NB4 (cell line): ENCODE data around the gene DLGAP4.

Source experiments
- POLR2A ChIP-seq: IDR thresholded peaks from 2 replicates; pipeline ENCODE4 v1.6.1; 2011; ENCODE audit warnings: mild to moderate bottlenecking; ENCODE audit not compliant: insufficient read length; ENCODE audit errors: extremely low read depth
- TF ChIP-seq, protein P1 (sequence below): IDR thresholded peaks from 2 replicates; pipeline ENCODE4 v1.6.1; 2011; ENCODE audit warnings: low read depth, low read length
- TF ChIP-seq, protein P2 (sequence below): IDR thresholded peaks from one replicate; pipeline ENCODE4 v1.5.1; 2012; ENCODE audit warnings: low read depth, low read length

DNA sequence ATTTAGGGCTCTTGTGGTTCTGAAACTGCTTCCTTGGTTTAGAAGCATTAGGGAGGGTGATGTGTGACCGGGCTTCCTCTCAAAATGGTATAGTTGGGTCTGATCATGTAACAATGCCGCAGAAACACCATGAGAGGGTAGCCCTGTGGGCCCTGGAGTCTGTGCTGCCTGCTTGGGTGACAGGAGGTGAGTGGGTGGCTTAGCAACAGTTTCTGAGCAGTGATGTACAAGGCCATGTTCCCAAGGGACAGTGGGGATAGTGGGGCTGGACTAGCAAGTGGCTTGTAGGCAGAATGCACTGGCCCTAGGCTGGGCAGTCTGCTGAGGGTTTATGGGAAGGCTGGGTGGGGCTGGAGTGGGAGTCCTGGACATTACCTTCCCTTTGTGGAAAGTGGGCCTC is 128.2 kb downstream of the DLGAP4 start:
- TF ChIP-seq POLR2A = no peak
- TF ChIP-seq, protein P1, sequence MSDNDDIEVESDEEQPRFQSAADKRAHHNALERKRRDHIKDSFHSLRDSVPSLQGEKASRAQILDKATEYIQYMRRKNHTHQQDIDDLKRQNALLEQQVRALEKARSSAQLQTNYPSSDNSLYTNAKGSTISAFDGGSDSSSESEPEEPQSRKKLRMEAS = no peak
- TF ChIP-seq, protein P2, sequence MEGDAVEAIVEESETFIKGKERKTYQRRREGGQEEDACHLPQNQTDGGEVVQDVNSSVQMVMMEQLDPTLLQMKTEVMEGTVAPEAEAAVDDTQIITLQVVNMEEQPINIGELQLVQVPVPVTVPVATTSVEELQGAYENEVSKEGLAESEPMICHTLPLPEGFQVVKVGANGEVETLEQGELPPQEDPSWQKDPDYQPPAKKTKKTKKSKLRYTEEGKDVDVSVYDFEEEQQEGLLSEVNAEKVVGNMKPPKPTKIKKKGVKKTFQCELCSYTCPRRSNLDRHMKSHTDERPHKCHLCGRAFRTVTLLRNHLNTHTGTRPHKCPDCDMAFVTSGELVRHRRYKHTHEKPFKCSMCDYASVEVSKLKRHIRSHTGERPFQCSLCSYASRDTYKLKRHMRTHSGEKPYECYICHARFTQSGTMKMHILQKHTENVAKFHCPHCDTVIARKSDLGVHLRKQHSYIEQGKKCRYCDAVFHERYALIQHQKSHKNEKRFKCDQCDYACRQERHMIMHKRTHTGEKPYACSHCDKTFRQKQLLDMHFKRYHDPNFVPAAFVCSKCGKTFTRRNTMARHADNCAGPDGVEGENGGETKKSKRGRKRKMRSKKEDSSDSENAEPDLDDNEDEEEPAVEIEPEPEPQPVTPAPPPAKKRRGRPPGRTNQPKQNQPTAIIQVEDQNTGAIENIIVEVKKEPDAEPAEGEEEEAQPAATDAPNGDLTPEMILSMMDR = no peak
